Osteoblast (primary cell): ENCODE results near the gene SCYGR7. TPM values are rescaled to one million over a fixed set of nuclear protein-coding genes. Genes with fewer than 3 reads are reported as not detected.

Experiments used
- DNase-seq: peaks from one replicate; pipeline ENCODE4 v3.0.0; 2011; ENCODE audit warnings: low spot score, mixed read lengths; ENCODE audit not compliant: insufficient read length; ENCODE audit errors: missing footprints
- H2AFZ ChIP-seq: 2 replicates; pipeline ENCODE4 v1.6.0; 2011; ENCODE audit warnings: mild to moderate bottlenecking, low read length
- H3K27ac ChIP-seq: 2 replicates; pipeline ENCODE4 v1.5.1; 2011; ENCODE audit warnings: mild to moderate bottlenecking, low read depth, low read length, moderate library complexity
- H3K27me3 ChIP-seq: 2 replicates; pipeline ENCODE4 v1.6.0; 2012; ENCODE audit warnings: mild to moderate bottlenecking, control low read depth, inconsistent platforms, low read length, moderate library complexity; ENCODE audit not compliant: insufficient read depth
- H3K36me3 ChIP-seq: 2 replicates; pipeline ENCODE4 v1.5.1; 2011; ENCODE audit warnings: mild to moderate bottlenecking, low read length, control low read depth, moderate library complexity; ENCODE audit not compliant: insufficient read depth
- H3K4me1 ChIP-seq: 2 replicates; pipeline ENCODE4 v1.5.1; 2011; ENCODE audit warnings: mild to moderate bottlenecking, low read length, control low read depth, moderate library complexity; ENCODE audit not compliant: insufficient read depth
- H3K4me2 ChIP-seq: 2 replicates; pipeline ENCODE4 v1.6.0; 2011; ENCODE audit warnings: mild to moderate bottlenecking, low read length; ENCODE audit not compliant: insufficient read depth
- H3K4me3 ChIP-seq: fragments of 200-600 bp; sonication (generic); 3 replicates; pipeline ENCODE4 v1.5.1; 2012; ENCODE audit warnings: mild to moderate bottlenecking, low read length, inconsistent platforms; ENCODE audit not compliant: insufficient read depth
- H3K79me2 ChIP-seq: 2 replicates; pipeline ENCODE4 v1.6.0; 2012; ENCODE audit warnings: mild to moderate bottlenecking, low read length, control low read depth, inconsistent platforms; ENCODE audit not compliant: insufficient read depth
- H3K9me3 ChIP-seq: 2 replicates; pipeline ENCODE4 v1.5.1; 2011; ENCODE audit warnings: low read depth, low read length, control low read depth
- H4K20me1 ChIP-seq: 2 replicates; pipeline ENCODE4 v1.6.0; 2012; ENCODE audit warnings: mild to moderate bottlenecking, low read length, control low read depth; ENCODE audit not compliant: insufficient read depth
- small RNA-seq: library from RNA; depleted of rRNA; stranded (forward); fragments of <200 nt; gene quantifications from one replicate; pipeline ENCODE3, GENCODE V24; 2012
- total RNA-seq: library from RNA; depleted of rRNA; stranded (reverse); fragments of >200 nt; gene quantifications from 2 replicates; pipeline ENCODE4 v1.2.3, GENCODE V29; 2012
- TF ChIP-seq, protein P1 (sequence below): IDR thresholded peaks from 2 replicates; pipeline ENCODE4 v1.5.1; 2011; ENCODE audit warnings: mild to moderate bottlenecking, low read depth, low read length, moderate library complexity; ENCODE audit errors: extremely low read depth

The SCYGR7 gene
- total RNA-seq, 1 donor = not detected

DNA sequence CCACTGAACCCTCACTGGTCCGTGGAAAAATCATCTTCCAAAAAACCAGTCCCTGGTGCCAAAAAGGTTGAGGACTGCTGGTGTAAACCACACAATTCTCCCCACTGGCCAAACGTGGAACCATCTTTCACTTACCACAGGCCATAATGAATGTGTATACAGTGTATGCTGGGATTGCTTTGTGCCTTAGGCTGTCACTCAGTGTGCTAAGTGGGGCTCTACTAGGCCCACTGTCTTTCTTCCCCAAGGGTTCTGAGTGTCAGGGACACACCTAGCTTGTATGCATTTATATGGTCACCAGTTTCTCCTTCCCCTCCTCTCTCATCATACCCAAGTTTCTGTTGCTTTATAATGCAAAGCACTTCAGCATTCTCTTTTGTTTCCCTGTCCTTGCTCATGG lies 44.8 kb downstream of the SCYGR7 start:
- no peak overlapping the region for H3K27ac ChIP-seq
- no peaks in the 10 kb centered on the region for H3K36me3 ChIP-seq
- no peak for DNase-seq
- H2AFZ ChIP-seq = peak overlapping the region; percentile 59
- TF ChIP-seq, protein P1, sequence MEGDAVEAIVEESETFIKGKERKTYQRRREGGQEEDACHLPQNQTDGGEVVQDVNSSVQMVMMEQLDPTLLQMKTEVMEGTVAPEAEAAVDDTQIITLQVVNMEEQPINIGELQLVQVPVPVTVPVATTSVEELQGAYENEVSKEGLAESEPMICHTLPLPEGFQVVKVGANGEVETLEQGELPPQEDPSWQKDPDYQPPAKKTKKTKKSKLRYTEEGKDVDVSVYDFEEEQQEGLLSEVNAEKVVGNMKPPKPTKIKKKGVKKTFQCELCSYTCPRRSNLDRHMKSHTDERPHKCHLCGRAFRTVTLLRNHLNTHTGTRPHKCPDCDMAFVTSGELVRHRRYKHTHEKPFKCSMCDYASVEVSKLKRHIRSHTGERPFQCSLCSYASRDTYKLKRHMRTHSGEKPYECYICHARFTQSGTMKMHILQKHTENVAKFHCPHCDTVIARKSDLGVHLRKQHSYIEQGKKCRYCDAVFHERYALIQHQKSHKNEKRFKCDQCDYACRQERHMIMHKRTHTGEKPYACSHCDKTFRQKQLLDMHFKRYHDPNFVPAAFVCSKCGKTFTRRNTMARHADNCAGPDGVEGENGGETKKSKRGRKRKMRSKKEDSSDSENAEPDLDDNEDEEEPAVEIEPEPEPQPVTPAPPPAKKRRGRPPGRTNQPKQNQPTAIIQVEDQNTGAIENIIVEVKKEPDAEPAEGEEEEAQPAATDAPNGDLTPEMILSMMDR = no peak
- no peak overlapping the region for H3K4me3 ChIP-seq
- peaks cover 7% of the 10 kb centered on the region for H3K4me1 ChIP-seq
- H3K9me3 ChIP-seq = no peaks in the 10 kb centered on the region
- no peaks in the 10 kb centered on the region for H3K79me2 ChIP-seq
- H3K27me3 ChIP-seq = no peaks in the 10 kb centered on the region
- no peaks in the 10 kb centered on the region for H4K20me1 ChIP-seq
- H3K4me2 ChIP-seq = no peak overlapping the region

DNA sequence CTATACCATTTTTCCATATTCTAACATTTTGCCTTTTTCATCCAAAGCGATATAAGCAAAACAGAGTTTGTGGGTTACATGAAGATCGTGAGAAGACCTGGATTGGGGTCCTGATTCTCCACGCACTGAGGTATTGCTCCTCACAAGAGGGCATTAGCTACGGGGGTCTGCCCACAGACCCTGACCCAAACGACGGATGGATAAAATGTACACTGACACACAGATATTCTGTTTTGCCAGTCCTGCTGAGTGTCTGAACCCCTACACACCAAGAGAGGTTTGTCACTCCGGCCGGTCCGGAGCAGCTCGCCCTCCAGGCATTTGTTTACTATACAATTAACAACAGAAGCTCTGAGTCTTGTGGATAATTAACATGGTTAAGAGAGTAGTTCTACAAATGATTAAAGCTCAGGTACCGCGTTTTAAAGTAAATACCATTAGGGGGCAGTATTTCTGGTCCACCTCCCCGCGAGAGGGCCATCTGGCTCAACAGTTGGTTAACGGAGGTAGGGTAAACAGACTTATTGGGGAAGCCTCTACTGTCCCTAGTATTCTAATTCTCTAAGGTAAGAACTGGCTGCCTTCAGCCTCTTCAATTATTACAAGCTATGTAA lies 46.0 kb downstream of the SCYGR7 start:
- H3K9me3 ChIP-seq = no peaks in the 10 kb centered on the region
- peaks cover 7% of the 10 kb centered on the region for H3K4me1 ChIP-seq
- TF ChIP-seq, protein P1 = peak; percentile 12
- H2AFZ ChIP-seq = no peak overlapping the region
- H3K4me3 ChIP-seq = no peak overlapping the region
- no peak overlapping the region for H3K4me2 ChIP-seq
- H3K27me3 ChIP-seq = no peaks in the 10 kb centered on the region
- H3K79me2 ChIP-seq = no peaks in the 10 kb centered on the region
- H3K27ac ChIP-seq = no peak overlapping the region
- H4K20me1 ChIP-seq = no peaks in the 10 kb centered on the region
- no peak for DNase-seq
- H3K36me3 ChIP-seq = no peaks in the 10 kb centered on the region

DNA sequence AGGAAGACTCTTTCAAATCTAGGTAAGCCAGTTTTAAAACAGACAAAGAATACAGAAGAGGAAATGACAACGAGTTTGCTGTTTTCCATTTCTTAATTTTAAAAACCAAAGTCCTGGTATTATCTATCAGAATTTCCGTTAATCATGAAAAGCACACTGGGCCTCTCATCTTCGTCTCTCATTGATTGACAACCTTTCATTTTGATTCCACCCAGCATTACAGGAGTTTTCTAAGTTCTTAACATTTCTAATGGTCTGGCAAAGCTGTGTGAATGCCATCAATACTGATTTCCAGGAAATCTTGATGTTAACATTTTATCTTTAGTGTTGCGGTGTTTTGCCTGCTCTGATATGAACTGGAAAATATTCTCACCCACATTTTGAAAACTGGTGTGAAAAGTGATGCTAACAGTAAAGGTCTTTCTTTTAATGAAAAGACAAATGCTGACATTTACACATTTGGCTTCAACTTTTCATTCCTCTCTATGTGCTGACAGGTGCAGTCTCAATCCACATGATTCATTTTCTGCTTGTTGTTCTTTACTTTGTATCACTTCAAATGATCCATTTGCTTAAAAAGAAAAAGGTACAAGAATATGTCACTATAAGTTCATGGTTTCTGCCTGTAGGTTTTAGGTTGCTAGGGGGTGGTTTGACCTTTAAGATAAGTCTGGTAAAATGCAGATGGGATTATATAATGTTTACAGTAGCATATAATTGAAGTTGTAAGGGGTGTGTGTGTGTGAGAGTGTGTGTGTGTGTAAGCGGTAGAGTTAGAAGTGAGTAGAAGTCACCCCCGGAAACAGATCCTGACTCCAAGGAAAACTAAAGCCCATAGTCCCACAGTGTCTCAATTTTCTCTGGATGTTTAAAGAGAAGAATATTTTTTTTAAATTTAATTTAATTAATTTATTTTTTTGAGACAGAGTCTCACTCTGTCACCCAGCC lies 47.0 kb downstream of the SCYGR7 start:
- H4K20me1 ChIP-seq = no peaks in the 10 kb centered on the region
- H3K4me1 ChIP-seq = peaks cover 7% of the 10 kb centered on the region
- H2AFZ ChIP-seq = no peak overlapping the region
- TF ChIP-seq, protein P1 = no peak
- H3K4me3 ChIP-seq = no peak overlapping the region
- no peaks in the 10 kb centered on the region for H3K79me2 ChIP-seq
- H3K4me2 ChIP-seq = no peak overlapping the region
- no peaks in the 10 kb centered on the region for H3K9me3 ChIP-seq
- no peaks in the 10 kb centered on the region for H3K27me3 ChIP-seq
- no peaks in the 10 kb centered on the region for H3K36me3 ChIP-seq
- DNase-seq = no peak
- H3K27ac ChIP-seq = no peak overlapping the region

Small RNA genes within 50 kb of the gene (small RNA-seq; reads per million reads assigned to genes)
- not detected for gene RNA5SP121
- gene SNRPGP8 = not detected

Other genes starting within 250 kb of the SCYGR7 start
- gene SCYGR2, start 129.4 kb upstream of the SCYGR7 start, total RNA-seq = not detected in 2 replicates
- gene SCYGR3, start 113.5 kb upstream of the SCYGR7 start, total RNA-seq = not detected in 2 replicates
- gene SCYGR4, start 110.8 kb upstream of the SCYGR7 start, total RNA-seq = not detected in 2 replicates
- gene SCYGR5, start 61.5 kb upstream of the SCYGR7 start, total RNA-seq = not detected in 2 replicates
- gene SLC19A3, start 10.3 kb upstream of the SCYGR7 start, total RNA-seq = 0.29 and 0.36 TPM in 2 replicates
- gene SCYGR6, start 3.6 kb upstream of the SCYGR7 start, total RNA-seq = not detected in 2 replicates
- gene SCYGR8, start 17.6 kb downstream of the SCYGR7 start, total RNA-seq = not detected in 2 replicates
- 1.1 and 1.2 TPM in 2 replicates for gene CCL20, start 85.5 kb downstream of the SCYGR7 start, total RNA-seq
- under 0.01 TPM in 1 of 2 replicates, not detected in the other for gene DAW1, start 143.3 kb downstream of the SCYGR7 start, total RNA-seq